Left lung (tissue), 10 donors: ENCODE data around the gene TFDP1. TPM values are rescaled to one million over a fixed set of nuclear protein-coding genes. Genes with fewer than 3 reads are reported as not detected.

ENCODE experiments used
- ATAC-seq: fragments of 200-7000 bp; cut with Tn5 transposase; one replicate; pipeline ENCODE4 v1.9.1; 2020; ENCODE audit warnings: moderate library complexity
- DNase-seq, 4 donors: peaks; one replicate each; pipeline ENCODE4 v3.0.0-alpha.2; 2013 to 2020
- H3K27ac ChIP-seq, 2 donors: fragments of 200-600 bp; sonication (generic) in 1 of 2; one replicate each; pipeline versions ENCODE4 v1.5.0 to v1.8.0; 2020 to 2021
- H3K27me3 ChIP-seq, 2 donors: fragments of 200-600 bp; sonication (generic) in 1 of 2; one replicate each; pipeline versions ENCODE4 v1.5.0 to v1.8.0; 2020 to 2021
- H3K36me3 ChIP-seq, 2 donors: fragments of 200-600 bp; sonication (generic) in 1 of 2; one replicate each; pipeline versions ENCODE4 v1.5.0 to v1.8.0; 2020 to 2021
- H3K4me1 ChIP-seq, 2 donors: fragments of 200-600 bp; one replicate each; pipeline ENCODE4 v1.8.0; 2021
- H3K4me3 ChIP-seq, 2 donors: fragments of 200-600 bp; sonication (generic) in 1 of 2; one replicate each; pipeline versions ENCODE4 v1.5.0 to v1.8.0; 2020 to 2021; ENCODE audit warnings: mild to moderate bottlenecking in 1 of 2
- H3K9me3 ChIP-seq, 2 donors: fragments of 200-600 bp; sonication (generic) in 1 of 2; one replicate each; pipeline versions ENCODE4 v1.5.0 to v1.8.0; 2020 to 2021
- intact Hi-C, 2 donors: fragments of 100-400 bp; cut with DNase I; formaldehyde crosslinking; loops; one replicate each; pipeline versions ENCODE4 v1.11.2 to v1.14.2; 2022
- polyA plus RNA-seq, 6 donors: library from polyadenylated mRNA; unstranded; fragments of 120-200 nt; gene quantifications; one replicate each; pipeline ENCODE4 v1.2.1, GENCODE V29; 2013; ENCODE audit not compliant: insufficient read length in 6 of 6
- total RNA-seq, 2 donors: library from RNA; stranded (reverse); fragmentation: NEBNext Ultra II Directional; extraction: Animal tissue kit (Norgen Biotek cat#: 25700); gene quantifications; one replicate each; pipeline ENCODE4 v1.2.1, GENCODE V29; 2021
- TF ChIP-seq, protein P1 (sequence below), 2 donors: fragments of 200-600 bp; sonication (generic) in 1 of 2; IDR thresholded peaks; one replicate each; pipeline versions ENCODE4 v1.5.0 to v1.8.0; 2021; ENCODE audit warnings: antibody characterized with exemption in 2 of 2
- donor health status: DM: no; HTN: yes; CAD: no.
- donor health status: DM: no; HTN: no; CAD: no.

Gene TFDP1
- total and polyA plus RNA-seq, 8 donors = 48.8 to 99.5 (median 81.7) TPM

DNA sequence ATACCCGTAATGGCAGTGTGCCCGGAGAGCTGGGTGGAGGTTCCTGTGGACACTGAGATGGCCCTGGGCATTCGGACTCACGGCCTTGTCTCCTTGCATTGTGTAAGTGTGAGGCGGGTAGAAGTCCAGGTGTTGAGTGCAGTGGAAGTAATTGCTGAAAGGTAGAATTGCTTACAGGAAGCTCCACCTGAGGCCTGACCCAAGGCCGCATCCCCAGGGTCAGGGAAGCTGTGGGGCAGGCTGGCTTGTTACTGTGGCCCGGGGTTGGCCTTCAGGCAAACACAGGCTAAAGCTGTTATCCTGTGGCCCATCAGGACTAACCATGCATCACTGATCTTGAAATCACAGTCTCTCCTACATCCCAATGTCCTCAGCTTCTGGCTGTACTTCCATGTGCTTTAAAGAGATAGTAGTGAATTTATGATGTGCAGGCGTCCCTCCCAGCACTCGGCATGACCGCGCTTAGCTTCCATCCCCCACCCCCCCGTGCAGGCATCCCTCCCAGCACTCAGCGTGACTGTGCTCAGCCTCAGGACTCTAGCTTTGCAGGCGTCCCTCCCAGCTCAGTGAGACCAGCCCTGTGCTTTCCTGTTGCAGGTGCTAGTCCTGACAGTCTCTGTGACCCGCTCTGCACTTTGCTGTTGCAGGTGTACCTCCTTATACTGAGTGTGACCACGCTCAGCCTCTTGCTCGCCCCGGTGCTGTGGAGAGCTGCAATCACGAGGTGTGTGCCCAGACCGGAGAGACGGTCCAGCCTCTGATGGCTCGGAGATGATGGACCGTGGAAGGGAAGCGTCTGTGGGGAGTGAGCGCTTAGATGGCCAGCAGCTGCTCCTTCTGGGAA is 35.6 kb upstream of the TFDP1 start:
- DNase-seq = peak in 2 of 4 donors; percentile 29 to 50
- peaks cover 0 to 81% of the 10 kb centered on the region in 2 donors for H3K36me3 ChIP-seq

DNA sequence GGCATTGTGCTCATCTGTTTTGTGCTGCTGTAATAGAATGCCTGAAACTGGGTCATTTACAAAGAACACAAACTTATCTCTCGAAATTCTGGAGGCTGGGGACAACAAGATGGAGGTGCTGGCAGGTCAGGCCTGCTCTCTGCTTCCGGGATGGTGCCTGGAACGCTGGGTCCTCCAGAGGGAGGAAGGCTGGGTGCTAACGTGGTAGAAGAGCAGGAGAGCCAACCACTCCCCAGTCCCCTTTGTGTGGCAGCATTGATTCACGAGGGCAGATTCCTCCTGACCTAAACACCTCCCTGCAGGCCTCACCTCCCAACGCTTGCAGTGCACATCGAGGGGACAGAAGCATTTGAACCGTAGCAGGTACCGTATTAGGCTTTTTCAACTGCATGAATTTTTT is 34.1 kb upstream of the TFDP1 start:
- Histone ChIP-seq H3K27me3 (no peaks in the 10 kb centered on the region), H3K36me3 (peaks cover 0 to 78% of the 10 kb centered on the region in 2 donors), H3K9me3 (no peaks in the 10 kb centered on the region), H3K27ac (no peak overlapping the region), H3K4me1 (peaks cover 0 to 15% of the 10 kb centered on the region in 2 donors), H3K4me3 (no peak overlapping the region)
- intact Hi-C loops = no loop called here
- DNase-seq = peak in 2 of 4 donors; percentile 14 to 39
- TF ChIP-seq, protein P1, sequence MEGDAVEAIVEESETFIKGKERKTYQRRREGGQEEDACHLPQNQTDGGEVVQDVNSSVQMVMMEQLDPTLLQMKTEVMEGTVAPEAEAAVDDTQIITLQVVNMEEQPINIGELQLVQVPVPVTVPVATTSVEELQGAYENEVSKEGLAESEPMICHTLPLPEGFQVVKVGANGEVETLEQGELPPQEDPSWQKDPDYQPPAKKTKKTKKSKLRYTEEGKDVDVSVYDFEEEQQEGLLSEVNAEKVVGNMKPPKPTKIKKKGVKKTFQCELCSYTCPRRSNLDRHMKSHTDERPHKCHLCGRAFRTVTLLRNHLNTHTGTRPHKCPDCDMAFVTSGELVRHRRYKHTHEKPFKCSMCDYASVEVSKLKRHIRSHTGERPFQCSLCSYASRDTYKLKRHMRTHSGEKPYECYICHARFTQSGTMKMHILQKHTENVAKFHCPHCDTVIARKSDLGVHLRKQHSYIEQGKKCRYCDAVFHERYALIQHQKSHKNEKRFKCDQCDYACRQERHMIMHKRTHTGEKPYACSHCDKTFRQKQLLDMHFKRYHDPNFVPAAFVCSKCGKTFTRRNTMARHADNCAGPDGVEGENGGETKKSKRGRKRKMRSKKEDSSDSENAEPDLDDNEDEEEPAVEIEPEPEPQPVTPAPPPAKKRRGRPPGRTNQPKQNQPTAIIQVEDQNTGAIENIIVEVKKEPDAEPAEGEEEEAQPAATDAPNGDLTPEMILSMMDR (IDR thresholded peaks at IDR 0.05) = no peak
- no peak for ATAC-seq

More for the DNA sequence above, 35.6 kb upstream of the TFDP1 start:
- TF ChIP-seq, protein P1 (IDR thresholded peaks at IDR 0.05) = no peak
- no peak for ATAC-seq
- no peaks in the 10 kb centered on the region for H3K9me3 ChIP-seq
- H3K4me1 ChIP-seq = peaks cover 0 to 15% of the 10 kb centered on the region in 2 donors
- intact Hi-C loops = no loop called here
- no peak overlapping the region for H3K4me3 ChIP-seq
- H3K27ac ChIP-seq = no peak overlapping the region
- no peaks in the 10 kb centered on the region for H3K27me3 ChIP-seq

DNA sequence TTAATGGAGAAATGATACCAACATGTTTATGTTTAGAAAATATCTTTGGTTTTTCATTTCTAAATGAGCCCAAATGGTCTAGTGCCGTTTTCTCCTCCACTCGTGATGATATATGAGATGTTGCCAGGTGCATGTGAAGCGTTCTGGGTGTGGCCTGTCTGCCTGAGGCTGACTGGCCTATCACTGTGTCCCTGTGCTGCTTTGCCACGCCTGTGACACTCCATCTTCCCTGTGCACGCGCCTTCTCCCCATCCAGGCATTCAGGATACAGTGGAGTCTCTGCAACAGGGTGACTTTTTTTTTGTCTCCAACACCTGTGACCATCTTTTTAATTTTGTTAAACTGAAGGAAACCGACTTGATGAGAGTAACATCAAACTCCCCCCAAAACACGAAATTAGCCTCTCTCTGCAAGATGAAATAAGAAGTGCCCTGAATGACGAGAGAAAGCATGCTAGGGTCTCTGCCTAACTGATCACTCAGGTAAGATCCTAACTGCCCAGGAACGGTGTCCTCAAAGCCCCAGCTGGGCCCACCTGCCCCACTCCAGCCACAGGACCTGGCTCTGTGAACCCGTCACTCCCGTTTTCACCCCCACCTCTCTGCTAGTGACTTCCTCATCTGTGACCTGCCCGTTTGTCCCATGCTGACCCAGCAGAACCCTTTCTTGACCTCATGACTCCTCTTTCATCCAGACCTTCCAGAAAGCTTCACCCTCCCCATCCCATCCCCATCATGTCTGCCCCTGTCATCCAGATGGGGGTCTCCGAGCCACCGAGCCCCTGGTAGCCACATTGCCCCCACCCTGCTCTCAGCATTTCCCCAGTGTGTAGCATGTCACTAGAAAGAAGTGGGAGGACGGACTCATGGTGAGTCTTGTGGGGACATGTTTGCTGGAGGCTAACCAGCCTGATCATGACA is 33.2 kb upstream of the TFDP1 start:
- peaks cover 0 to 78% of the 10 kb centered on the region in 2 donors for H3K36me3 ChIP-seq

DNA sequence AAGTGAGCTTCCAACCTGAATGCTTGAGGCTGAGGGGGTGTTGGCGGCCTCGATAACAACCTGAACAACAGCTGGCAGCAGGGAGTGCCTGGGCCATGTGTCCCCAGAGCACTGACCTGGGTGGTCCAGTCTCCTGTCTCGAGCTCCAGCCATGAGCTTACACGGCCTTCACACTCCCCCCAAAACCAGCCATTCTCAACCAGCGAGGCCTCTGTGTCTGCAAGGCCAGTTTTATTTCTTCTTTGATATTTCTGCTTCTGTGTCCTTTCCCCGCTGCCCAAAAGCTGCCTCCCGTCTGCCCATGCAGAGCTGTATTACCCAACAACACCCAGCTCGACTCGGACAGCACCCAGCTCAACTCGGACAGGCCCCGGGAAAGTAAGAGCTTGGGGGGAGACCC is 32.5 kb upstream of the TFDP1 start:
- Histone ChIP-seq H3K27me3 (no peaks in the 10 kb centered on the region), H3K9me3 (no peaks in the 10 kb centered on the region), H3K4me1 (peaks cover 0 to 4% of the 10 kb centered on the region in 2 donors), H3K36me3 (peaks cover 0 to 72% of the 10 kb centered on the region in 2 donors), H3K27ac (no peak overlapping the region), H3K4me3 (no peak overlapping the region)
- ATAC-seq (no peak), DNase-seq (peak in 2 of 4 donors; percentile 17 to 37)
- TF ChIP-seq, protein P1 (IDR thresholded peaks at IDR 0.05) = no peak
- intact Hi-C loops = no loop called here

More for the DNA sequence above, 33.2 kb upstream of the TFDP1 start:
- no peak overlapping the region for H3K4me3 ChIP-seq
- H3K4me1 ChIP-seq = peaks cover 0 to 10% of the 10 kb centered on the region in 2 donors
- intact Hi-C loops = no loop called here
- TF ChIP-seq, protein P1 (IDR thresholded peaks at IDR 0.05) = no peak
- DNase-seq (peak in 2 of 4 donors; percentile 20 to 24), ATAC-seq (no peak)
- no peak overlapping the region for H3K27ac ChIP-seq
- H3K27me3 ChIP-seq = no peaks in the 10 kb centered on the region
- no peaks in the 10 kb centered on the region for H3K9me3 ChIP-seq
